Astrocyte of the cerebellum (primary cell): ENCODE data around the gene NLGN1.
"Not testable (repeated sequence)": the region's sequence is repeated elsewhere in the genome, so short reads cannot be mapped to it uniquely, and the experiment has no call there.

Experiments
- DNase-seq: peaks from one replicate; pipeline ENCODE4 v3.0.0-alpha.2; 2011; ENCODE audit warnings: low read depth
- H3K4me3 ChIP-seq: 2 replicates; pipeline ENCODE4 v1.5.1; 2011; ENCODE audit warnings: mild to moderate bottlenecking, low read depth, low read length, moderate library complexity
- CTCF ChIP-seq: IDR thresholded peaks from 2 replicates; pipeline ENCODE4 v1.5.1; 2012; ENCODE audit warnings: low read length, low read depth, moderate library complexity, mild to moderate bottlenecking; ENCODE audit errors: missing control alignments
- in situ Hi-C: cut with HindIII; loops from 2 replicates; pipeline ENCODE4 v1.10.0; 2017; ENCODE audit warnings: low sequenced_read_pairs

NLGN1 gene

GRCh38 chr3:173397161-173398110 lies at the start of gene NLGN1:
Gene NLGN1, plus strand, starts transcription at chr3:173397744.
- TF ChIP-seq CTCF, result peak; percentile 52
- DNase-seq, result peak; percentile 45
- peak within 1 kb of the TSS; percentile 77 for H3K4me3 ChIP-seq
- in situ Hi-C loops, result no loop called here

GRCh38 chr3:173351886-173352285 lies 45.7 kb upstream of the NLGN1 start:
- no peak overlapping the region for H3K4me3 ChIP-seq
- no peak for DNase-seq
- no peak for TF ChIP-seq CTCF
- in situ Hi-C loops, result no loop called here

GRCh38 chr3:173353137-173353536 lies 44.4 kb upstream of the NLGN1 start:
- DNase-seq, in situ Hi-C loops, H3K4me3 ChIP-seq: not testable (repeated sequence)

- no peak for TF ChIP-seq CTCF
- in situ Hi-C loops, result no loop called here
- no peak for DNase-seq
- H3K4me3 ChIP-seq, result no peak overlapping the region
Measured at GRCh38 chr3:173354124-173354523, 43.4 kb upstream of the NLGN1 start.

- in situ Hi-C loops, result no loop called here
Measured at GRCh38 chr3:173371848-173372487, 25.6 kb upstream of the NLGN1 start.

GRCh38 chr3:173380681-173381080 lies 16.9 kb upstream of the NLGN1 start:
- no peak overlapping the region for H3K4me3 ChIP-seq
- no peak for DNase-seq
- in situ Hi-C loops, result no loop called here
- TF ChIP-seq CTCF, result no peak

More at GRCh38 chr3:173371848-173372487, 25.6 kb upstream of the NLGN1 start:
- H3K4me3 ChIP-seq, result no peak overlapping the region
- DNase-seq, result peak; percentile 19
- peak; percentile 73 for TF ChIP-seq CTCF

GRCh38 chr3:173381936-173382335 lies 15.6 kb upstream of the NLGN1 start:
- H3K4me3 ChIP-seq, in situ Hi-C loops: not testable (repeated sequence)

More at GRCh38 chr3:173381936-173382335, 15.6 kb upstream of the NLGN1 start:
- DNase-seq, result not testable (repeated sequence)
